ENCODE measurements around the gene ZNF579.

DNA sequence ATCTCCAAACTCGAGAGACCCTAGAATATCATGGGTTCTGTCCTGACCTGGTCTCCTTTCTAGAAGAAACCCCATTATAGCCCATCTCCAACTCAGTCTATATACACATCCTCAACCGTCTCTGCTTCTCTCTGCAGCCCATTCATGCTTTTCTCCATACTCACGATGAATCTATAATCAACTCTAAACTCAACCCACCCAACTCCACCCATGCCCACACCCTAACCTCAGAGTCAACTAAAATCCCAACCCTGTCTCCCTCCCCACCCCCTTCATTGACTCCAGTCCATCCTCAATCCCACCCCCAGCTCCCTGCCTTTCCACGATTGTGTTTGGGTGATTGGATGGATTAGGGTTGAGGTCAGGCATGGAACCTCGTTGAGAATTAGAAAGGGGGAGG, 37.1 kb downstream of the ZNF579 start:
- TF ChIP-seq SIN3A (IDR thresholded peaks at IDR 0.05; ENCODE audit: borderline replicate concordance, insufficient read depth, low read length) = no peak
- TF ChIP-seq, protein P1, sequence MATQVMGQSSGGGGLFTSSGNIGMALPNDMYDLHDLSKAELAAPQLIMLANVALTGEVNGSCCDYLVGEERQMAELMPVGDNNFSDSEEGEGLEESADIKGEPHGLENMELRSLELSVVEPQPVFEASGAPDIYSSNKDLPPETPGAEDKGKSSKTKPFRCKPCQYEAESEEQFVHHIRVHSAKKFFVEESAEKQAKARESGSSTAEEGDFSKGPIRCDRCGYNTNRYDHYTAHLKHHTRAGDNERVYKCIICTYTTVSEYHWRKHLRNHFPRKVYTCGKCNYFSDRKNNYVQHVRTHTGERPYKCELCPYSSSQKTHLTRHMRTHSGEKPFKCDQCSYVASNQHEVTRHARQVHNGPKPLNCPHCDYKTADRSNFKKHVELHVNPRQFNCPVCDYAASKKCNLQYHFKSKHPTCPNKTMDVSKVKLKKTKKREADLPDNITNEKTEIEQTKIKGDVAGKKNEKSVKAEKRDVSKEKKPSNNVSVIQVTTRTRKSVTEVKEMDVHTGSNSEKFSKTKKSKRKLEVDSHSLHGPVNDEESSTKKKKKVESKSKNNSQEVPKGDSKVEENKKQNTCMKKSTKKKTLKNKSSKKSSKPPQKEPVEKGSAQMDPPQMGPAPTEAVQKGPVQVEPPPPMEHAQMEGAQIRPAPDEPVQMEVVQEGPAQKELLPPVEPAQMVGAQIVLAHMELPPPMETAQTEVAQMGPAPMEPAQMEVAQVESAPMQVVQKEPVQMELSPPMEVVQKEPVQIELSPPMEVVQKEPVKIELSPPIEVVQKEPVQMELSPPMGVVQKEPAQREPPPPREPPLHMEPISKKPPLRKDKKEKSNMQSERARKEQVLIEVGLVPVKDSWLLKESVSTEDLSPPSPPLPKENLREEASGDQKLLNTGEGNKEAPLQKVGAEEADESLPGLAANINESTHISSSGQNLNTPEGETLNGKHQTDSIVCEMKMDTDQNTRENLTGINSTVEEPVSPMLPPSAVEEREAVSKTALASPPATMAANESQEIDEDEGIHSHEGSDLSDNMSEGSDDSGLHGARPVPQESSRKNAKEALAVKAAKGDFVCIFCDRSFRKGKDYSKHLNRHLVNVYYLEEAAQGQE (IDR thresholded peaks at IDR 0.05; ENCODE audit: insufficient read depth in 1 of 2, low read depth in 2 of 2, low read length in 2 of 2) = no peak
- no peak for TF ChIP-seq POLR2AphosphoS5 (IDR thresholded peaks at IDR 0.05; ENCODE audit: low read depth, low read length)
- no peak for TF ChIP-seq TAF1 (IDR thresholded peaks at IDR 0.05; ENCODE audit: borderline replicate concordance, insufficient read depth, low read length)
- no peak for TF ChIP-seq FOXP2 (optimal IDR thresholded peaks at IDR 0.05; ENCODE audit: borderline replicate concordance, extremely low read depth, extremely low read length, insufficient read depth)

Data from PFSK-1 (cell line).